Panc1 (cell line): ENCODE data around the gene IL32.

Experiments used
- CTCF ChIP-seq: fragments of 450-650 bp; IDR thresholded peaks from 2 replicates; pipeline ENCODE4 v1.5.1; 2017; ENCODE audit warnings: mild to moderate bottlenecking
- POLR2AphosphoS5 ChIP-seq: IDR thresholded peaks from 2 replicates; pipeline ENCODE4 v1.6.1; 2012; ENCODE audit warnings: mild to moderate bottlenecking, low read depth, low read length, moderate library complexity
- REST ChIP-seq, 2 experiments: IDR thresholded peaks; 2 replicates each; pipeline ENCODE4 v1.6.1; 2011 to 2012; ENCODE audit warnings: low read depth in 2 of 2, control low read depth in 1 of 2, low read length in 1 of 2, mild to moderate bottlenecking in 1 of 2, moderate library complexity in 1 of 2; ENCODE audit not compliant: insufficient read depth in 1 of 2
- SIN3A ChIP-seq: IDR thresholded peaks from 2 replicates; pipeline ENCODE4 v1.6.1; 2012; ENCODE audit warnings: low read depth, mild to moderate bottlenecking, low read length, moderate library complexity, borderline replicate concordance; ENCODE audit not compliant: insufficient read depth

GRCh38 chr16:3065742-3066439, 451 bp downstream of the IL32 start:
- TF ChIP-seq POLR2AphosphoS5 (no peak), CTCF (no peak), REST (IDR thresholded peaks at IDR 0.05; ENCODE audit: insufficient read depth in 1 of 2, low read depth in 2 of 2, low read length in 1 of 2) (no peak), SIN3A (no peak)
